Activated naive CD8-positive, alpha-beta T cell (primary cell): Measurements from ENCODE around the gene MSANTD1.
"Not testable (repeated sequence)": the region's sequence is repeated elsewhere in the genome, so short reads cannot be mapped to it uniquely, and the experiment has no call there.

ENCODE experiments used
- H3K27ac Mint-ChIP-seq: one replicate; pipeline ENCODE4 v1.8.0; 2021; ENCODE audit warnings: mixed read lengths
- H3K27me3 Mint-ChIP-seq: one replicate; pipeline ENCODE4 v1.8.0; 2021; ENCODE audit warnings: mixed read lengths
- H3K36me3 Mint-ChIP-seq: one replicate; pipeline ENCODE4 v1.8.0; 2021; ENCODE audit warnings: mixed read lengths
- H3K4me1 Mint-ChIP-seq: one replicate; pipeline ENCODE4 v1.8.0; 2021; ENCODE audit warnings: low read depth, mixed read lengths
- H3K4me3 Mint-ChIP-seq: one replicate; pipeline ENCODE4 v1.8.0; 2021; ENCODE audit warnings: mild to moderate bottlenecking, mixed read lengths
- H3K9me3 Mint-ChIP-seq: one replicate; pipeline ENCODE4 v1.8.0; 2021; ENCODE audit warnings: low read depth, mixed read lengths

MSANTD1 gene

DNA sequence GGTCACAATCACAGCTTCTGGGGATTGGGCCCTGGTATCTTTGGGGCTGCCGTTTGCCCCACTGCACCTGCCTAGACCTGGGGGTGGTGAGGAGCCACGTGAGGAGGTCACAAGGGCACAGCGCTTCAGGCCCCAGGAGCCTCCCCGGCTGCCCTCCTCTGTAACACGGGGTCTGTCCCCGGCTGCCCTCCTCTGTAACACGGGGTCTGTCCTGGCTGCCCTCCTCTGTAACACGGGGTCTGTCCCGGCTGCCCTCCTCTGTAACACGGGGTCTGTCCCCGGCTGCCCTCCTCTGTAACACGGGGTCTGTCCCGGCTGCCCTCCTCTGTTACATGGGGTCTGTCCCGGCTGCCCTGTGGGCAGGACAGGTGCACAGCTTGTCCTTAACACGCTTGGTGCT is 51.9 kb downstream of the MSANTD1 start:
- not testable (repeated sequence) for H3K27ac Mint-ChIP-seq, H3K4me3 Mint-ChIP-seq
- H3K4me1 Mint-ChIP-seq, result peaks cover 59% of the 10 kb centered on the region

GRCh38 chr4:3301450-3302172 is 52.7 kb downstream of the MSANTD1 start:
- Mint-ChIP-seq H3K27ac (peak overlapping the region; percentile 37), H3K27me3 (peaks cover 7% of the 10 kb centered on the region), H3K4me1 (peaks cover 62% of the 10 kb centered on the region), H3K4me3 (peak overlapping the region; percentile 86), H3K9me3 (no peaks in the 10 kb centered on the region), H3K36me3 (no peaks in the 10 kb centered on the region)

More for the DNA sequence above, 51.9 kb downstream of the MSANTD1 start:
- H3K27me3 Mint-ChIP-seq, H3K36me3 Mint-ChIP-seq, H3K9me3 Mint-ChIP-seq: not testable (repeated sequence)

- H3K9me3 Mint-ChIP-seq, result no peaks in the 10 kb centered on the region
- H3K27ac Mint-ChIP-seq, result peak overlapping the region; percentile 86
- H3K27me3 Mint-ChIP-seq, result peaks cover 7% of the 10 kb centered on the region
- peaks cover 62% of the 10 kb centered on the region for H3K4me1 Mint-ChIP-seq
- H3K36me3 Mint-ChIP-seq, result no peaks in the 10 kb centered on the region
- H3K4me3 Mint-ChIP-seq, result peak overlapping the region; percentile 86
Measured at GRCh38 chr4:3302173-3302785, 53.3 kb downstream of the MSANTD1 start.

DNA sequence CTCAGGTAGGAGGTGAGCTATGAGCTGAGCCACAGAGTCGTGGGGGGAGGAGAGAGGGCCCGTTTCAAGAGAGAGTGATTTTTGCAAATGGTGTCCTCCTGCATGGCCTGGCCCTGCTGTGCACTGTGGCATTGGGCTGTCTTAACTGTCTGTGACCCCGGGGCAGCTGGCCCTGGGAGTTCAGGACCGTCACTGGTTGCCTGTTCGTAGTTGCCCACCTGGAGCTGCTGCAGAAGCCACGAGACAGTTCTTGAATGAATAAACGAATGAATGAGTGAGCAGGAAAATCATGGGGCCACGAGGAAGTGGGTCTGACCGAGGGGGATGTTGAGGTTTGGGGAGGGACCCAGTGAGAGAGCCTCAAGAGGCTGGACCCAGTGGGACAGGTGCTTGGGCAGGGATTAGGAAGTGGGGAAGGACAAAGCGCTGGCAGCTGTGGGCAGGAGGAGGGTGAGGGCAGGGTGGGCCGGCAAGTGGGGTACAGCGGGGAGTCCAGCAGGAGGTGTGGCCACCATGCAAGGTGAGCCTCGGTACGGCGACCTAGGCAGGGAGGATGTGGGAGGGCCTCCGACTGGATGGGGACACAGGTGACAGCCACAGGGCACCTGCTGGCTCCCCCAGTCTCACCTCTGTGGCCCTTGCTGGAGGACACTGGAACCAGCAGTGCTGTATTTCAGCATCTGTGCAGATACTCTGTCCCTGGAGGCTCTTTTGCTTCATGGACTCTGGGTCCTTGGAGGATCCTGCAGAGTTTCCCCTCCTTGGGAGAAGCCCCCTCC is 54.0 kb downstream of the MSANTD1 start:
- Mint-ChIP-seq H3K36me3 (no peaks in the 10 kb centered on the region), H3K27ac (peak overlapping the region; percentile 86), H3K9me3 (no peaks in the 10 kb centered on the region), H3K4me3 (peak overlapping the region; percentile 86), H3K27me3 (peaks cover 7% of the 10 kb centered on the region), H3K4me1 (peaks cover 62% of the 10 kb centered on the region)

DNA sequence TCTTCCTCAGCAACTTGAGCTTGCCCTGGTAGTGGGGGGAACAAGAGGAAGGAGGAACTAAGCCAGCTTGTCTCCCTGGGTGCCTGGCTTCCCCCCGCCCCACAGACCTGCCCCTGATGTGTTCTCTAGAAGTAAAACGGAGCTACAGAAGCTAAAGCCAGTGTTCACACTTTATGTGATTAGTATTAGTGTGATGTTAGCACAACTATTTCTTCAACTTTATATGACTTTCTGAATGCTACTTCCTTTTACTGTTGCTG is 54.5 kb downstream of the MSANTD1 start:
- Mint-ChIP-seq H3K27ac (no peak overlapping the region), H3K36me3 (no peaks in the 10 kb centered on the region), H3K9me3 (no peaks in the 10 kb centered on the region), H3K4me1 (peaks cover 62% of the 10 kb centered on the region), H3K4me3 (peak overlapping the region; percentile 86), H3K27me3 (peaks cover 7% of the 10 kb centered on the region)

DNA sequence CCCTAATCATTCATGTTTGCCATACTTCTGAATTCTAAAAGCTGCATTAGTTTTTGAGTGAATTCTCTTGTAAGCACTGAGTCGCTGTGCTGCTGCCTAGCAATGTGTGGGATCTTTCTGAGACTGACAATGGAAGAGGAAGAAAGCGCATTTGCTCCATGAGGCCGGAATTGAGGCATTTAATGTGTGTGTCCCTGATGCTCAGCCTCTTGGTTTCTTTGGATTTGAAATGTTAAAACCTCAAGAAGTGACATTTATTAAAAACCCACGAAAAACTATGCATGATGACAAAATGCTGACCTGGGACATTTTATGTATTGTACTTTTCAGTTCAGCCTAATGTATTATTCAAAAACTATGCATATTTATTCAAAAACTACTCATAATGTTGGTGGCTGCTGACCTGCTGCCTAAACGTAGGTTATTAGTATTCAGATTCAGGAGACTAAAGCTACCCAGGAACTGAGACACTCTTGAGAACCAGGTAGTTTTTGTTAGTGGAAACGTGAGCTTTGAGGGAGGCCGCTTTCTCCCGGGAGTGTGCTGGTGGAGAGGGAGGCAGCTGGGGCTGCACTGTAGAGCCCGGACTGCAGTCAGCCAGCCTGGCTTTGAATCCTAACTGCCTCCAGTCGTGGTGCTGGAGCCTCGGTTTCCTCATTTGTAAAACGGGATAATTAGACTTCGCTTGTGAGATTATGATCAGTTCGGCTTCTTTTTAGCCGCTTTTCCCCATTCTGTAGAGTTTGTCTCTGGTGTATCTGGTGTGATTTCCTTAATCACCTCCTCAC is 55.2 kb downstream of the MSANTD1 start:
- Mint-ChIP-seq H3K27me3 (peaks cover 7% of the 10 kb centered on the region), H3K4me3 (no peak overlapping the region), H3K27ac (no peak overlapping the region), H3K4me1 (peaks cover 62% of the 10 kb centered on the region), H3K36me3 (no peaks in the 10 kb centered on the region), H3K9me3 (no peaks in the 10 kb centered on the region)

DNA sequence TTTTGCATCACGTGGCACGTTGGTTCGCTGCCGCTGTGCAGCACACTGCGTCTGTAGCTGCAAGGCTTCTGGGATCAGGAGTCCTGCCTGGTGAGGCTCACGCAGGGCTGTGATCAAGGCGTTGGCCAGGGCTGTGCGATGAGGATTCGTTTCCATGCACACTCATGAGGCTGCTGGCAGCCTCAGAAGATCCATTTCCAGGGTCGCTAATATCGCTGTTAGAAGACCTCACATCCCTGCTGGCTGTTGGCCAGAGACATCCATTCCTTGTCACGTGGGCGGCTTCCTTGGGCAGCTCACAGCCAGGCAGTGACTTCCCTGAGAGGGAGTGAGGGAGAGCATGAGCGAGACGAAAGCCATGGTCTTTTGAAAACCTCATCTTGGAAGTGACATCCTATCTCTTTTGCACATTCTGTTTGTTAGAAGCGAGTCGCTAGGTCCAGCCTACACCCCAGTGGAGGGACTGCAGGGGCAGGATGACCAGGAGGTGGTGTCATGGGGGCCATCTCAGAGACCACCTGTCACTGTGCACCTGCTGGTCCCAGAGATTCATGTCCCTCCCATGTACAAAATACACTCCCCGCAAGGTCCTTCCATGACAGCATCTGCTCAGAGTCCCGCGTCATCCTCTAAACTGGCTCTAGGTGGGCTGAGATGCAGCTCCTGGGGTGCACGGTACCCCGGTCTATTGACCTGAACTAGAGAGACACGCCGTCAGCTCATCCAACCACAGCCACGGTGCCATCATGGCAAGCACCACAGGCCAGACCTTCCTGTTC is 56.1 kb downstream of the MSANTD1 start:
- Mint-ChIP-seq H3K4me3 (no peak overlapping the region), H3K9me3 (no peaks in the 10 kb centered on the region), H3K36me3 (no peaks in the 10 kb centered on the region), H3K4me1 (peaks cover 55% of the 10 kb centered on the region), H3K27me3 (peaks cover 7% of the 10 kb centered on the region), H3K27ac (no peak overlapping the region)

DNA sequence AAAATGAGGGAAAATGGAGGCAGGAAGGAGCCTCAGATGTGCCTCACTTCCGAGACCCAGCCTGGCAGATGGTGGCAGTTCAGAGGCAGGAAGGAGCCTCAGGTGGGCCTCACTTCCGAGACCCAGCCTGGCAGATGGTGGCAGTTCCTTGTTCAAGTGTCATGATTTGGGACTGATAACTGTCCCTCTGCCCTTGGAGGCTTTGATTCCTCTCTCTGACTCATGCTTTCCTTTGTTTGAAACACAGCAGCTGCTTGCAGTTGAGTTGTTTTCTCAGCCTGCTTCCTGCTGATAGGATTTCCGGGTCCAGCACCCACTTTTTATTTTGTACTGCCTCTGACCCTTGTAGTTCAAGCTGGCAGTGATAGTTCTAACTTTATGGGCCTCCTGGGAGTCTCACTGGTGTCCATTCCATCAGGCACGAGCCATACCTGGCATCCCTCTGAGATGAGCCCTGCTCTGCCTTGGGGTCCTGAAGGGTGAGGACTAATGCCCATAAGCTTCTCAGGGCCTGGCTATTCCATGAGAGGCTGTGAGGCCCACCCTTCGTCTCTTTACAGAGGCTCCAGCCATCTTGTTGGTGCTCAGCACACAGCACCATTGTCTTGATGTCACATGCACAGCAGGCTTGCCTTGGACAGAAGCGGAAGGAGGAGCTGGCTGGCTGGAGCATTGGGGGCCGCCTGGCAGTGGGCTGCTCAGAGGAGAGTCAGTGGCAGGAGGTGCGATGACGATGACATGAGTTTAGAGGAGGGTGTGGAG is 56.8 kb downstream of the MSANTD1 start:
- Mint-ChIP-seq H3K9me3 (no peaks in the 10 kb centered on the region), H3K4me3 (no peak overlapping the region), H3K36me3 (no peaks in the 10 kb centered on the region), H3K4me1 (peaks cover 51% of the 10 kb centered on the region), H3K27me3 (peaks cover 7% of the 10 kb centered on the region), H3K27ac (peak overlapping the region; percentile 35)
